ENCODE results near the gene ASNS. TPM values are rescaled to one million over a fixed set of nuclear protein-coding genes. Genes with fewer than 3 reads are reported as not detected.
"Not testable (repeated sequence)": the region's sequence is repeated elsewhere in the genome, so short reads cannot be mapped to it uniquely, and the experiment has no call there.

The ASNS gene
- total and polyA plus RNA-seq, 2 of the 8 experiments (the other 6 are each of a cell fraction or from before 2014, with no cell fraction given) = 32.2 to 150 TPM

DNA sequence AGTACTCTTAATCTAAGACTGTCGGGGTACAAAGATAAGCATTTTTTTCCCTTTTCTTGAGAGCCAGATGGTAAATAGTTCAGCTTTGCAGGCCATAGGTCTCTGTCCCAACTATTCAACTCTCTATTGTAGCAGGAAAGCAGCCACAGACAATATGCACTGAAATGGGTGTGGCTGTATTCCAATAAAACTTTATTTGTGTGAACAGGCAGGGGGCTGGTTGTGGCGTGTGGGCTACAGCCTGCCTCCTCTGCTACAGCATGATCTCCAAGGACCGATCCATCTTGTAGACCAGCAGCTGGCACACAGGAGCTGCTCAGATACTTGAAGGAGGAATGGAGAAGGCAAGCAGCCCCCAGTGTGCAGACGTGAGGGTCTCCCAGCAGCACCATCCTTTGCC is 49.0 kb upstream of the ASNS start:
- H3K36me3 ChIP-seq (ENCODE audit: control insufficient read depth in 2 of 4, insufficient read depth in 4 of 4, low read length in 3 of 4); H3K18ac ChIP-seq (ENCODE audit: extremely low read depth, low read length); H3K79me2 ChIP-seq (ENCODE audit: control insufficient read depth in 1 of 2, insufficient read depth in 2 of 2, low read length in 2 of 2); DNase-seq (ENCODE audit: low read depth in 1 of 2, low spot score in 2 of 2); H2AK5ac ChIP-seq (ENCODE audit: low read depth, low read length); H3K9ac ChIP-seq (replicated peaks in 1 of 4; ENCODE audit: extremely low read depth in 1 of 4, low read depth in 3 of 4, low read length in 3 of 4); H3K14ac ChIP-seq (ENCODE audit: insufficient read length); H4K20me1 ChIP-seq (replicated peaks in 1 of 2; ENCODE audit: control insufficient read depth in 1 of 2, insufficient read depth in 2 of 2, low read length in 2 of 2); H3K4me2 ChIP-seq (ENCODE audit: insufficient read depth in 1 of 2, low read depth in 2 of 2, low read length in 2 of 2); H3K4ac ChIP-seq (replicated peaks; ENCODE audit: insufficient read length, low read depth, low read length); H3K4me3 ChIP-seq (ENCODE audit: extremely low read depth in 1 of 4, insufficient read depth in 2 of 4, low read depth in 3 of 4, low read length in 4 of 4); H2BK12ac ChIP-seq (ENCODE audit: low read depth, low read length); H4K5ac ChIP-seq (ENCODE audit: insufficient read length, low read depth, low read length); H3K79me1 ChIP-seq (ENCODE audit: low read depth, low read length); H4K8ac ChIP-seq (ENCODE audit: extremely low read depth, insufficient read depth, low read length); H3K27ac ChIP-seq (ENCODE audit: low read depth, low read length); H2BK20ac ChIP-seq (ENCODE audit: low read length); H2AFZ ChIP-seq (ENCODE audit: low read length); CTCF ChIA-PET (ENCODE audit: partially characterized antibody); H2BK15ac ChIP-seq (ENCODE audit: low read length); FAIRE-seq; H3K27me3 ChIP-seq (replicated peaks in 1 of 4; ENCODE audit: control insufficient read depth in 3 of 4, extremely low read depth in 1 of 4, insufficient read depth in 3 of 4, low read length in 3 of 4); H3K23me2 ChIP-seq (ENCODE audit: low read depth, low read length); H2BK120ac ChIP-seq (replicated peaks; ENCODE audit: low read depth, low read length); H4K91ac ChIP-seq (replicated peaks; ENCODE audit: insufficient read length, low read length); H3K23ac ChIP-seq (ENCODE audit: insufficient read length); H3K4me1 ChIP-seq (replicated peaks in 1 of 4; ENCODE audit: control insufficient read depth in 3 of 4, insufficient read depth in 4 of 4, low read length in 3 of 4); H2BK5ac ChIP-seq (ENCODE audit: low read depth, low read length); H3K9me3 ChIP-seq (ENCODE audit: insufficient read depth in 2 of 2, low read depth in 1 of 2, low read length in 1 of 2); H3K56ac ChIP-seq (replicated peaks; ENCODE audit: insufficient read length, low read depth, low read length): not testable (repeated sequence)
- 90% methylated on average over 3 of the region's 4 CpGs; no CpG with 5 or more reads in 1 of the 2 experiments for WGBS, 2 experiments (ENCODE audit: extremely low coverage in 1 of 2, insufficient coverage in 1 of 2, insufficient read length in 1 of 2, insufficient replicate concordance in 2 of 2, low coverage in 1 of 2, low lambda C conversion rate in 2 of 2, missing lambda C conversion rate in 1 of 2)
- POLR2A ChIA-PET (ENCODE audit: partially characterized antibody) = interaction anchor here (1.7 kb wide), 1 partner anchor 49 kb away, joined by 6 read pairs; the partner anchor contains the start of gene ASNS

- H3K9me3 ChIP-seq (ENCODE audit: insufficient read depth in 2 of 2, low read depth in 1 of 2, low read length in 1 of 2); H3K4me2 ChIP-seq (ENCODE audit: insufficient read depth in 1 of 2, low read depth in 2 of 2, low read length in 2 of 2); DNase-seq (ENCODE audit: low read depth in 1 of 2, low spot score in 2 of 2); H4K8ac ChIP-seq (ENCODE audit: extremely low read depth, insufficient read depth, low read length); H3K27me3 ChIP-seq (replicated peaks in 1 of 4; ENCODE audit: control insufficient read depth in 3 of 4, extremely low read depth in 1 of 4, insufficient read depth in 3 of 4, low read length in 3 of 4); H3K27ac ChIP-seq (ENCODE audit: low read depth, low read length); H4K91ac ChIP-seq (replicated peaks; ENCODE audit: insufficient read length, low read length); H3K36me3 ChIP-seq (ENCODE audit: control insufficient read depth in 2 of 4, insufficient read depth in 4 of 4, low read length in 3 of 4); H2BK12ac ChIP-seq (ENCODE audit: low read depth, low read length); H3K4me1 ChIP-seq (replicated peaks in 1 of 4; ENCODE audit: control insufficient read depth in 3 of 4, insufficient read depth in 4 of 4, low read length in 3 of 4); H3K14ac ChIP-seq (ENCODE audit: insufficient read length); H4K5ac ChIP-seq (ENCODE audit: insufficient read length, low read depth, low read length); H3K18ac ChIP-seq (ENCODE audit: extremely low read depth, low read length); H3K79me1 ChIP-seq (ENCODE audit: low read depth, low read length); H2BK120ac ChIP-seq (replicated peaks; ENCODE audit: low read depth, low read length); H4K20me1 ChIP-seq (replicated peaks in 1 of 2; ENCODE audit: control insufficient read depth in 1 of 2, insufficient read depth in 2 of 2, low read length in 2 of 2); H3K4ac ChIP-seq (replicated peaks; ENCODE audit: insufficient read length, low read depth, low read length); H2BK15ac ChIP-seq (ENCODE audit: low read length); H3K4me3 ChIP-seq (ENCODE audit: extremely low read depth in 1 of 4, insufficient read depth in 2 of 4, low read depth in 3 of 4, low read length in 4 of 4); H3K23me2 ChIP-seq (ENCODE audit: low read depth, low read length); H2AK5ac ChIP-seq (ENCODE audit: low read depth, low read length); H2BK20ac ChIP-seq (ENCODE audit: low read length); H2BK5ac ChIP-seq (ENCODE audit: low read depth, low read length); FAIRE-seq; CTCF ChIA-PET (ENCODE audit: partially characterized antibody); H2AFZ ChIP-seq (ENCODE audit: low read length); POLR2A ChIA-PET (ENCODE audit: partially characterized antibody); H3K9ac ChIP-seq (replicated peaks in 1 of 4; ENCODE audit: extremely low read depth in 1 of 4, low read depth in 3 of 4, low read length in 3 of 4); H3K79me2 ChIP-seq (ENCODE audit: control insufficient read depth in 1 of 2, insufficient read depth in 2 of 2, low read length in 2 of 2); H3K56ac ChIP-seq (replicated peaks; ENCODE audit: insufficient read length, low read depth, low read length); H3K23ac ChIP-seq (ENCODE audit: insufficient read length): not testable (repeated sequence)
- WGBS, 2 experiments (ENCODE audit: extremely low coverage in 1 of 2, insufficient coverage in 1 of 2, insufficient read length in 1 of 2, insufficient replicate concordance in 2 of 2, low coverage in 1 of 2, low lambda C conversion rate in 2 of 2, missing lambda C conversion rate in 1 of 2) = 86% methylated on average over 7 of the region's 8 CpGs; no CpG with 5 or more reads in 1 of the 2 experiments
Observed at GRCh38 chr7:97915267-97915666, 43.1 kb upstream of the ASNS start.
